ENCODE data around the gene SOS1.

DNA sequence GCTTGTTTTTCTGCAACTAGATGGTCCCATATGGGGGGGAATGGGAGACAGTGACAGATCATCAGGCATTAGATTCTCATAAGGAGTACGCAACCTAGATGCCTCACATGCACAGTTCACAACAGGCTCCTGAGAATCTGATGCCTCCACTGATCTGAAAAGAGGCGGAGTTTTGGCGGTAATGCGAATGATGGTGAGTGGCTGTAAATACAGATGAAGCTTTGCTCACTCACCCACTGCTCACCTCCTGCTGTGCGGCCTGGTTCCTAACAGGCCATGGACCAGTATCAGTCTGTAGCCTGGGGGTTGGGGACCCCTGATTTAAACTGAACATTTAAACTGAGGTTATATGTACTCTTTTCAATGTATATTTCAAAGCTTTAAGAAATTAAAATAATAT lies 40.7 kb downstream of the SOS1 start:
- no peak for TF ChIP-seq SUZ12 (IDR thresholded peaks at IDR 0.05; ENCODE audit: extremely low read depth, insufficient read depth, insufficient read length)
- TF ChIP-seq ZNF274 (IDR thresholded peaks at IDR 0.05; ENCODE audit: low read depth, low read length) = no peak
- TF ChIP-seq YY1 (IDR thresholded peaks at IDR 0.05; ENCODE audit: insufficient read depth, insufficient read length) = no peak
